DOHH2 (cell line): ENCODE data around the gene CNPY1.

Experiments
- EZH2phosphoT487 ChIP-seq: fragments of 200-600 bp; sonication (generic); IDR thresholded peaks from 2 replicates; pipeline ENCODE4 v1.6.1; 2017; ENCODE audit warnings: borderline replicate concordance, mild to moderate bottlenecking, antibody characterized with exemption, low read length, moderate library complexity, mixed read lengths
- TF ChIP-seq, protein P1 (sequence below): fragments of 200-600 bp; sonication (generic); IDR thresholded peaks from one replicate; pipeline ENCODE4 v1.5.1; 2014; ENCODE audit warnings: antibody characterized with exemption, mild to moderate bottlenecking, low read depth, low read length; ENCODE audit not compliant: poor library complexity, severe bottlenecking

GRCh38 chr7:155470186-155470487, 76.2 kb downstream of the CNPY1 start:
- TF ChIP-seq, protein P1, sequence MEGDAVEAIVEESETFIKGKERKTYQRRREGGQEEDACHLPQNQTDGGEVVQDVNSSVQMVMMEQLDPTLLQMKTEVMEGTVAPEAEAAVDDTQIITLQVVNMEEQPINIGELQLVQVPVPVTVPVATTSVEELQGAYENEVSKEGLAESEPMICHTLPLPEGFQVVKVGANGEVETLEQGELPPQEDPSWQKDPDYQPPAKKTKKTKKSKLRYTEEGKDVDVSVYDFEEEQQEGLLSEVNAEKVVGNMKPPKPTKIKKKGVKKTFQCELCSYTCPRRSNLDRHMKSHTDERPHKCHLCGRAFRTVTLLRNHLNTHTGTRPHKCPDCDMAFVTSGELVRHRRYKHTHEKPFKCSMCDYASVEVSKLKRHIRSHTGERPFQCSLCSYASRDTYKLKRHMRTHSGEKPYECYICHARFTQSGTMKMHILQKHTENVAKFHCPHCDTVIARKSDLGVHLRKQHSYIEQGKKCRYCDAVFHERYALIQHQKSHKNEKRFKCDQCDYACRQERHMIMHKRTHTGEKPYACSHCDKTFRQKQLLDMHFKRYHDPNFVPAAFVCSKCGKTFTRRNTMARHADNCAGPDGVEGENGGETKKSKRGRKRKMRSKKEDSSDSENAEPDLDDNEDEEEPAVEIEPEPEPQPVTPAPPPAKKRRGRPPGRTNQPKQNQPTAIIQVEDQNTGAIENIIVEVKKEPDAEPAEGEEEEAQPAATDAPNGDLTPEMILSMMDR: no peak
- TF ChIP-seq EZH2phosphoT487: no peak
